B cell (primary cell): ENCODE results near the gene TEAD3. TPM values are rescaled to one million over a fixed set of nuclear protein-coding genes. Genes with fewer than 3 reads are reported as not detected.

Experiments
- ATAC-seq: fragments of 200-7000 bp; cut with Tn5 transposase; one replicate; pipeline ENCODE4 v1.10.0; 2021; ENCODE audit warnings: low read depth, mild to moderate bottlenecking, moderate number of reproducible peaks, moderate library complexity
- CTCF ChIA-PET: fragments of 350-600 bp; sonication (Branson Sonifier 250); formaldehyde crosslinking; loops from one replicate; lab custom pipeline; 2021; ENCODE audit warnings: antibody characterized with exemption, inconsistent platforms; lab: Charles Lee
- POLR2A ChIA-PET: fragments of 350-600 bp; sonication (Branson Sonifier 250); formaldehyde crosslinking; loops from one replicate; lab custom pipeline; 2021; ENCODE audit warnings: antibody characterized with exemption; lab: Charles Lee
- DNase-seq: peaks from one replicate; pipeline ENCODE4 v3.0.0; 2013
- H2AFZ ChIP-seq: 2 replicates; pipeline ENCODE4 v1.6.1; 2012; ENCODE audit warnings: mild to moderate bottlenecking, low read depth, low read length; ENCODE audit not compliant: insufficient read depth, poor library complexity, severe bottlenecking
- H3K27ac ChIP-seq, 2 donors: 1 replicate in 1 of 2; 2 replicates in 1 of 2; pipeline ENCODE4 v1.5.1; 2012 to 2013; ENCODE audit warnings: low read length in 2 of 2, mild to moderate bottlenecking in 2 of 2, moderate library complexity in 1 of 2
- H3K27me3 ChIP-seq, 4 experiments: fragments of 200-600 bp in 1 of 4; sonication (generic) in 1 of 4; replicated peaks in 1 of 4; 1 replicate in 2 of 4; 2 replicates in 2 of 4; pipeline versions ENCODE4 v1.6.1 to v1.7.0; 2013 to 2016; ENCODE audit warnings: low read length in 3 of 4, mild to moderate bottlenecking in 2 of 4, mixed read lengths in 1 of 4, moderate library complexity in 1 of 4; ENCODE audit not compliant: insufficient read depth in 4 of 4, control insufficient read depth in 3 of 4; ENCODE audit errors: control extremely low read depth in 1 of 4
- H3K36me3 ChIP-seq, 2 experiments: replicated peaks in 1 of 2; 1 replicate in 1 of 2; 2 replicates in 1 of 2; pipeline versions ENCODE4 v1.6.1 to v1.7.1; 2013; ENCODE audit warnings: low read length in 1 of 2; ENCODE audit not compliant: insufficient read depth in 2 of 2, control insufficient read depth in 1 of 2; ENCODE audit errors: control extremely low read depth in 1 of 2, extremely low read depth in 1 of 2
- H3K4me1 ChIP-seq, 2 donors: fragments of 200-600 bp in 1 of 2; sonication (generic) in 1 of 2; 1 replicate in 1 of 2; 2 replicates in 1 of 2; pipeline versions ENCODE4 v1.5.1 to v1.6.1; 2013 to 2017; ENCODE audit warnings: low read length in 2 of 2; ENCODE audit not compliant: control insufficient read depth in 2 of 2, insufficient read depth in 2 of 2
- H3K4me2 ChIP-seq: replicated peaks from 2 replicates; pipeline ENCODE3; 2012; ENCODE audit warnings: mild to moderate bottlenecking, low read depth, low read length; ENCODE audit not compliant: poor library complexity, severe bottlenecking
- H3K4me3 ChIP-seq, 5 experiments: fragments of 200-600 bp in 1 of 5; sonication (generic) in 1 of 5; 1 replicate in 3 of 5; 2 replicates in 2 of 5; pipeline versions ENCODE4 v1.5.1 to v1.7.0; 2011 to 2016; ENCODE audit warnings: low read length in 4 of 5, mild to moderate bottlenecking in 4 of 5, low read depth in 2 of 5, control low read depth in 1 of 5, moderate library complexity in 1 of 5; ENCODE audit not compliant: insufficient read depth in 1 of 5; ENCODE audit errors: control extremely low read depth in 1 of 5, extremely low read depth in 1 of 5
- H3K79me2 ChIP-seq: fragments of 200-600 bp; sonication (generic); one replicate; pipeline ENCODE4 v1.6.0; 2016; ENCODE audit warnings: low read length; ENCODE audit not compliant: control insufficient read depth, insufficient read depth
- H3K9ac ChIP-seq: fragments of 200-600 bp; sonication (generic); 2 replicates; pipeline ENCODE4 v1.6.1; 2017; ENCODE audit warnings: mild to moderate bottlenecking, low read length, moderate library complexity
- H3K9me3 ChIP-seq, 3 donors: one replicate each; pipeline versions ENCODE4 v1.6.1 to v1.7.1; 2013; ENCODE audit warnings: low read length in 2 of 3; ENCODE audit not compliant: control insufficient read depth in 2 of 3, insufficient read depth in 1 of 3; ENCODE audit errors: control extremely low read depth in 1 of 3
- H4K20me1 ChIP-seq: 2 replicates; pipeline ENCODE4 v1.6.0; 2012; ENCODE audit warnings: mild to moderate bottlenecking, low read length; ENCODE audit not compliant: insufficient read depth, control insufficient read depth, poor library complexity, severe bottlenecking
- H3K27ac Mint-ChIP-seq: one replicate; pipeline ENCODE4 v1.8.0; 2021; ENCODE audit warnings: mixed read lengths
- H3K27me3 Mint-ChIP-seq: one replicate; pipeline ENCODE4 v1.8.0; 2021; ENCODE audit warnings: mixed read lengths
- H3K4me1 Mint-ChIP-seq: one replicate; pipeline ENCODE4 v1.8.0; 2021; ENCODE audit warnings: mixed read lengths
- H3K4me3 Mint-ChIP-seq: one replicate; pipeline ENCODE4 v1.8.0; 2021; ENCODE audit warnings: mixed read lengths
- H3K9me3 Mint-ChIP-seq: one replicate; pipeline ENCODE4 v1.8.0; 2022; ENCODE audit warnings: mixed read lengths; ENCODE audit not compliant: insufficient read depth
- CTCF ChIP-seq: fragments of 200-600 bp; IDR thresholded peaks from one replicate; pipeline ENCODE4 v1.8.0; 2022; ENCODE audit warnings: antibody characterized with exemption, mild to moderate bottlenecking
- EZH2 ChIP-seq: IDR thresholded peaks from 2 replicates; pipeline ENCODE4 v1.6.1; 2012; ENCODE audit warnings: borderline replicate concordance, low read depth, mild to moderate bottlenecking, moderate library complexity, low read length; ENCODE audit not compliant: insufficient read depth, poor library complexity, severe bottlenecking
- WGBS: methylation state at CpG from one replicate; pipeline ENCODE4 v1.1.5; 2013; ENCODE audit warnings: missing lambda C conversion rate; ENCODE audit not compliant: insufficient coverage; 5-methylcytosine and 5-hydroxymethylcytosine counted together
- intact Hi-C: fragments of 100-400 bp; cut with micrococcal nuclease; formaldehyde crosslinking; loops from one replicate; pipeline ENCODE4 v1.10.0; 2022
- polyA plus RNA-seq: library from polyadenylated mRNA; depleted of rRNA; stranded (reverse); fragments of >200 nt; gene quantifications from 2 replicates; pipeline ENCODE4 v1.2.3, GENCODE V29; 2012
- total RNA-seq, 2 donors: library from RNA; stranded (reverse); fragments of 120-200 nt in 1 of 2; gene quantifications; 1 replicate in 1 of 2; 2 replicates in 1 of 2; pipeline versions ENCODE4 v1.2.3 to v1.2.4, GENCODE V29; 2013 to 2022

TEAD3 gene
- total and polyA plus RNA-seq, 2 donors (not counting 1 experiment from before 2014, with no cell fraction given), result 0.17 TPM; not detected in 1

GRCh38 chr6:35469751-35470662, 26.9 kb downstream of the TEAD3 start:
- Histone ChIP-seq H3K9me3 (no peaks in the 10 kb centered on the region), H3K79me2 (peaks cover 8% of the 10 kb centered on the region), H3K4me1 (peaks cover 19 to 34% of the 10 kb centered on the region in 2 donors), H3K4me2 (peak overlapping the region; percentile 82), H4K20me1 (peaks cover 25% of the 10 kb centered on the region), H3K27me3 (no peaks in the 10 kb centered on the region), H3K4me3 (peak overlapping the region; percentile 28 to 95 (median 87)), H3K27ac (peak overlapping the region; percentile 91 to 92), H3K36me3 (peaks cover 2 to 50% of the 10 kb centered on the region in 2 experiments), H3K9ac (peak overlapping the region; percentile 88), H2AFZ (no peak overlapping the region)
- ChIA-PET CTCF (interaction anchor here (1.0 to 7.9 kb wide), 5 partner anchors 18 to 262 kb away, joined by 3 to 127 read pairs (median 9); partner anchors contain the start of gene FANCE), POLR2A (interaction anchor here (0.7 to 0.9 kb wide), 3 partner anchors 12 to 26 kb away, joined by 3 to 4 read pairs (median 3); partner anchors contain the start of gene FANCE)
- DNase-seq (peak; percentile 46), ATAC-seq (no peak)
- Mint-ChIP-seq H3K9me3 (no peaks in the 10 kb centered on the region), H3K27me3 (no peaks in the 10 kb centered on the region), H3K4me3 (peak overlapping the region; percentile 99), H3K27ac (peak overlapping the region; percentile 99), H3K4me1 (peaks cover 42% of the 10 kb centered on the region)
- intact Hi-C loops, result loop anchor here (5.0 kb wide), 1 partner anchor 262 kb away; no protein-coding TSS in a partner anchor
- WGBS, result 37% methylated on average over 11 of the region's 18 CpGs
- TF ChIP-seq EZH2 (no peak), CTCF (no peak)
